ENCODE data around the gene PLPP1.

PLPP1 gene

DNA sequence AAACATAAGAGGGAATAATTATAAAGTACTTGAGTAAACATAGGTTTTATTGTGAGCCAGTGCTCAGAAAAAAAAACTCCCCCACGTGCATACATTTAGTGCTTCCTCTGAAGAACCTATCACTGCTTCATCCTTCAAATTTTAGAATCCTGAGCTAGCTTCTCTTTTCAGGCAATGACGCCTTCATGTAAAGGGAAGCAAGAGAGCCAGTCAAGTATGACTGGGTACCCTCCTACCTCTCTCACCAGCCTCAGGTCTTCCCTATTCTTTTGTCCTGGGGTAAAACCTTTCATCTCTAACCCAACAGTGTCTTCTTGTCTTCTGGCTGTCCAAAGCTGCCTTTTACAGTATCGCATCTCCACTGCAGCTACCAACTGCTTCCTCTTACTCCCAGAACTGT, 32.0 kb downstream of the PLPP1 start:
- DNase-seq, result no peak

DNA sequence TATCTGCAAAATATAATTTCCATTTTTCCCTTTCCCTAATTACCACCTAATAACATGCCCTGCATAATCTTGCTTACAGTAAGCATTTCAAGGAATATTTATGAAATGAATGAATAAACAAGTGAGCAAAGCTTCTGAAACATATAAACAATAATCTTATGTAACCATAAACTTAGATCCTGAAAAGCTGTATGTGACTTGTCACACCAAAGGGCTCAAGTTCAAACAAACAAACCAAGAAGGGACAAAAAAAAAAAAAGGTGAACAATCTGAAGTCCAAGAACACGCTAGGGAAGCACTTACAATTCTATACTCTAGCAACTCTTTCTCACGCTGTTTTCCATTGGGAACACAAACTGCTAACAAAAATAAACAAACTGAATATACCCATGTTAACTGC, 36.3 kb downstream of the PLPP1 start:
- no peak for DNase-seq

DNA sequence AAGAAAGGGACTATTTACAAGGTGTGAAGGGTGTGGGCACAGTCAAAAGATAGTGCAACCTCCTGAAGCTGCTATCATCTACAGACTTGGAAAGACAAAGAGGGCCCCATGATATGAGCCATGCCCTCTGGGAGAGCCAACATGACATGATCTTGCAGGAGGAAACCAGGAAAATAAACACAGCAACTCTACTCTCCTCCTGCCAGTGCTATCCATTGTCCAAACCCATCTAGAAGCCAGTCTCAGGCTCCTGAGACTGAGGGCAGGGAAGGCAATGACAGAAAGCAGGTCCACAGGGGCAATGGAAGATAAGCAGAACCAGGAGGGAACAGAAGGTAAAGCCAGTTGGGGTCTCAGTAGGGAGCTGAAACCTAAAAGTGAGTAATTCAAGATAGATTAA, 37.1 kb downstream of the PLPP1 start:
- no peak for DNase-seq

DNA sequence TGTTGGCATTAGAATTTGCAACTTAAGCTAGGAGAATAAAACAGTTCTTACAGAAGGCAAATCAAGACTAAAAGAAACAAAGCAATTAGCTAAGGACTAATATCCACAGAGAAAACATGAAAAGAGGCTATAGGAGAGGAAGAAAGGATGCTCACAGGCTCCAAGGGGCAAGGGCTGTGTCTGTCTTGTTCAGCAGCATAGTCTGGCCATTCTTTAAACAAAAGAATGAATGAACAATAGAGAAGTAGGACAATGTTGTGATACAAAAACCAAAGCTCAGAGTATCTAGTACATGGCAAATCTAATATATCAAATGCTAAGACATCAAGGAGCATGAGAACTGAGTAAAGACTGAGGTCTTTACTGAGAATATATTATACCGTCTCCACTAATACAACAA, 39.5 kb downstream of the PLPP1 start:
- no peak for DNase-seq

DNA sequence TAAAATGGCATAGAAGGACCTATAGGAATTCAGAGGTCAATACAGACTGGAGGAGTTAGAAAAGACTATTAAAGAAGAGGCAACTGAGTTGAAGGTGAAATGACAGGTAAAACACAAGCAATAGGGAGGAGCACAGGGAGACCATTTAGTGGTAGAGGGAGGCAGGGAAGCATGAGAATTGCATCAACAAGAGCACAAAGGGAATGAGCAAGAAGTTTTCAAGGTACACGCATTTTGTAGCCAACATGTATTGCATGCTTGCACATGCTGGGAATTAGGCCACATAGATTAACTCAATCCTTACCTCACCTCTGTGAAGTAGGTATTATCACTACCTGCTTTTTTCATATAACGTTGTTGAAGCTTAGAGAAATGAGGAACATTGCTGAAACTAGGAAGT, 42.3 kb downstream of the PLPP1 start:
- DNase-seq, result no peak

DNA sequence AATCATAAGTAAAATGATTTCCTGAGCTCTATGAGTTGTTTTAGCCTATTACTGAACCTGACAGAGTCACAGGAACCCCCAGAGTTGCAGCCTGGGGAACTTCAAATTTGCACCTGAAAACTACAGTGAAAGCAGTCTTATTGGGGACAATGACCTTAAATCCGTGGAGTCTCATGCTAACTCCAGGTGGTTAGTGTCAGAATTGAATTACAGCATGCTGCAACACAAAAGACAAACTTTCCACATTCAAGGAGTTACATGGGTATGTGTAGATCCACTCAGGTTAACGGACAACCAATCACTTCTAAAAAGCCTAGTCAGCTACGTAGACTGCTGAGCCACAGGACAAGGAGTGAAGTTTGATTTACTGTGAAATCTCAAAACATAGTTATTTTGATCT, 49.7 kb downstream of the PLPP1 start:
- DNase-seq, result no peak

DNA sequence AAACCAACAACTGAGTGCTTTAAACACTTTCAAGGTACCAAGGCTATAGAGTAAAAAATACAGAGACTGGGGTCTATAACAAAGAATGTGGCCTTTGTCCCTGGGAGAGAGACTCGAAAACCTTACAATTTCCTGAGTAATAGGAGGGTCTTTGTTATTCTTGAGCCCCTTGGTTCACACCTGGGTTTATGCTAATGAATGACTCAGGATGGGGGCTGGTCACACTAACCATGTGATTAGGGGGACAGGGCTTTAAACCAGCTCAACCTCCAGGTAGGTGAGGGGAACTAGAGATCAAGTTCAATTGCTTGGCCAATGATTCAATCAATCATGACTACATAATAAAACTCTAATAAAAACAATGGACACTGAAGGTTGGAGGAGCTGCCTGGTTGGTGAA, 50.2 kb downstream of the PLPP1 start:
- no peak for DNase-seq

DNA sequence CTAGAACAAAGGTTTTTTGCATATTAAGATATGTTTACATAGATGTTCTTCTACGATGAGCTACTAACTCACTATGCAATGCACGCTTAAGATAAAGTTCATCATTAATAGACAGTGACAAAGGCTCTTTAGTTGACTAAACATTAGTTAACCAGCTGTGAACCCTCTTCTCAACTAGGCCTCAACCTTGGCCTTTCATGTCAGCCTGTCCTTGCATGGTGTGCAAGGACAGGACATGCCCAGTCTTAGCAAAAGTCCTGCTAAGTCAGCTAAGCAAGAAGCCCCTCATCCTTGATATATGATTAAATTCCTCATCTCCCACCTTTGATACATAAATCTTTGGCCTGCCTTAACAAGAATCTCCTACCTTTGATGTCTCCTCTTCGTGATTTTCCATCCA, 50.9 kb downstream of the PLPP1 start:
- DNase-seq, result no peak

DNA sequence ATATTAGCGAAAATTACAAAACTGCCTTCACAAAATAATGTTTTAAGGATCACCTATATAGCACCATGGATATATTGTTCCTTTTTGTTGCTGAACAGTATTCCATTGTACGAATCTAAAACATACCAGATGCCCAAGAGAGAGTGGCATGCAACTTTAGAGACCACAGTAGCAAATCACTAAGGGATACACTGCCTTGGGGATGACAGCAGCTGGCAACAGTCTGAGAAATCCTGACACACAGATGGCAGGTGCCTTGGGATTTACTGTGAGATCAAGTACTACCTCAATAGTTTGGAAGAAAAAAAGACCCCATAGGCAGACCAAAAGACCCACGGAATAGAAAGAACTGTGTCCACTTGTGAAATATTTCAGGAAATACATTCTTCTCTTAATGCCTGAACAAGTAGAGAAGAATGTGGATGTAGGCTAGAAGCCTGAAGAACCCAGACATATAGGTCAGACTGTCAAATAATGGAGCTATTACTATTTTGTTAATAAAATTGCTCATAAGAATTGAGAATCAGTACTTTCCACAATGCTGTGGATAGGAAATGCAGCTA, 53.4 kb downstream of the PLPP1 start:
- DNase-seq, result peak; percentile 69

DNA sequence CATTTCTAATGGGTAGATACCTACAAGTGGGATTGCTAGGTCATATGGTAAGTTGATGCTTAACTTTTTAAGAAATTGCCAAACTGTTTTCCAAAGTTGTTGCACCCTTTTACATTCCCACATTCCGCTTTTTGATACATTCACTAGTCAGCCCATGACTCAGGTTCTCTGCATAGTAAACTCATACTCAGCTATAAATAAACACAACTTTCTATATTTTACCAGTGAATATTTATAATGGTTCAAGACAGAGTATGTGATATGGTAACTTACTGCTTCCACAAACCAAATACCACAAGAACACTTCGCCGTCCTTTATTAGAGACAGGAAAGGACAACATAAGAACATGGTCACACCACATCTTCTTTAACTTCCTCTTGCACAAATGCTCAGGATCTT, 54.0 kb downstream of the PLPP1 start:
- peak; percentile 56 for DNase-seq

DNA sequence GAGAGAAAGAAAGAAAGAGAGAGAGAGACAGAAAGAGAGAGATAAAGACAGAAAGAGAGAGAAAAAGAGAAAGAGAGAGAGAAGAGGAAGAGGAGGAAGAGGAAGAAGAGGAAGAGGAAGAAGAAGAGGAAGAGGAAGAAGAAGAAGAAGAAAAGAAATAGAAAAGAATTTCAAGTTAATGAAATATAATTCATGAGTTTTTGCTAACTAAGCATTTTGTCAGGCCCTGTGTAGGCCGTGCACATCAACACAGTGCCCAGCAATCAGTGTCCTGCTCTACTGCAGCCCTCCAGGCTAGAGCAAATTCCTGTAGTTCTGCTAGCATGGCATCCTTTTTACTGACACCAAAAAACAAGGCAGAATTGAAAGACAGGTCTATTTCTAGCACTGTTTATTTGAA, 62.1 kb downstream of the PLPP1 start:
- no peak for DNase-seq

DNA sequence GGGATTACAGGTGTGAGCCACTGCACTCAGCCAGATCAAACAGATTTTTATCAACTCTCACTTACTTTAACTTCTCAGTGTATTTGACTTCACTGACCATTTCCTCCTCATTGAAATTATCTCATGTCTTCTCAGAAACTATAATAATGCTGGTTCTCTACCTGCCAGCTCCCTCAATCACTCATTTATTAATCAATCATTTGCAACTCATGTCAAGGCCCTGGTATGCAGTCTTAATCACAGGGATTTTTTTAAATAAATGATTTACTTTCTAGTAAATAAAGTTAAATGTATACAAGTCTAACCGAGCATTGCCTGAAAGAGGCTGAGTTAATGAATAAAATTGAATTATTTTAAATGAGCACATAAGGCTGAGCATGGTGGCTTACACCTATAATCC, 63.3 kb downstream of the PLPP1 start:
- no peak for DNase-seq

DNA sequence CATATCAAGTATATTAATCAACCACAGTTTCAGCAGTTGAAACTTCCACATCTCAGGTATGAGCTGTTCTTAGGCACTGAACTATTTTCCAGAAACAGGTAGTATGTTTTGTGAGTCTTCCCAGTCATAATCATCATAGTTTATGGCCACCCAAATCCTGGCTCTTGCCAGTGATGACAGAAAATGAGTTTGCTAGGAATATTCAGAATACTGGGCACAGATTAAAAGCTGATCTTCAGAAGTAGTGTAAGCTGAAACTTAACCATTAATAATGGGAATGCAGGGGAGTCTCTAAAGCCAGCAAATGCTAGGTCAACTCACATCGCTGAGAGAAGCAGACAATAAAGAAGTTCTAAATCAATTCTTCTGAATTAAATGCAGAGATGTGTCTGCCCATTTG, 64.5 kb downstream of the PLPP1 start:
- no peak for DNase-seq

DNA sequence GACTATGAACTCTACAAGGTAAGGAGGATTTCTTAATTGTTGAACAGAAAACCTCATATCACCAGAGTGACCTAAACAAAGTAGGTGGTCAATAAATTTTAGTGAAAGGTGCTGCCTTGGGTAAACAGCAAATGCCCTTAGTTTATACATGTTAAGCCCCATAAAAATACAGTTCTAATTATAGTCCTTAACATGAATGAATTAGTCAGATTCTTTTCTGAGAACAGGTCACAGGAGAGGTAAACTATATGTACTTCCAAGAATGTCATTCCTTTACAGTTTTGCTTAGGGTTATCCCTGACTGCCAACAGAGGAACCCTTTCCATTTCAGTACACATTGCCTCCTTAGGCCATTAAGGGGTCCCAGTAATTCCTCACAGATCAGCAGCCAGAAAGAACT, 64.9 kb downstream of the PLPP1 start:
- no peak for DNase-seq

DNA sequence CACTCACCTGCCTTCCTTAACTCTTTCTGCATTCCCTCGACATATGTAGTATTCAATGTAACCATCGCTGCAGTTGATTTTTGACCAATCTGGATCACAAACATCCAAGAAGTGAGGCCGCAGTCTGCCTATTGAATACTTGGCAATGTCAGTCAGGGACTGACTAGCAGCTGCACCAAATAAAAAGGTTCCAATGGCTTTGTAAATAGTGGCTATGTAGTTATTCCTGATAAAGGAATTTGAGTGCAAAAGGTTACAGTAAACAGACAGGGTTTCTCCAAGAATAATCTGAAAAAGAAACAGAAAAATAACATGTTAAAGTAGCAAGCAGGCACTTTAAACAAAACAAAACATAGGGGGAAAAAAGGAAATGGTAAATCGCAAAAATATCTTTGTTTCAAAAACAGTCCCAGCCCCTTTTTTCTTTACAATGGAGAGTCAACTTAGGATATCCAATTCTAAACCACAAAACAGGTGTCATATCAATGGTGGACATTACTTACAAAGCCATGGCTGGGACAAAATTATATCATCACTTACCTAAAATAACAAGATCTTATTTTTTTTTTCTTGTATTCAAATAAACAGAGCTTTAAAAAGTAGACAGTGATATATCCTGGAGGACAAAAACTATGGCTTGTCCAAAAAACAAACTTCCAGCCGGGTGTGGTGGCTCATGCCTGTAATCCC, 66.8 kb downstream of the PLPP1 start:
- no peak for DNase-seq

DNA sequence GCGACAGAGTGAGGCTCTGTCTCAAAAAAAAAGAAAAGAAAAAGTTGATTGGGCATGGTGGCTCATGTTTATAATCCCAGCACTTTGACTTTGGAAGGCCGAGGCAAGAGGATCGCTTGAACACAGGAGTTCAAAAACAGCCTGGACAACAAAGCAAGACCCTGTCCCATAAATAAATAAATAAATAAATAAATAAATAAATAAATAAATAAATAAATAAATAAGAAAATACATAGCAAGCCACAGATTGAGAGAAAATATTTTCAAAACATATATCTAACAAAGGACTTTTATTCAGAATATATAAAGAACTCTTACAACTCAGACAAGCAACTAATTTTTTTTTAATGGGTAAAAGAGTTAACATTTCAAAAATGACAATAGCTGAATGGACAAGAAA, 71.2 kb downstream of the PLPP1 start:
- DNase-seq, result no peak

DNA sequence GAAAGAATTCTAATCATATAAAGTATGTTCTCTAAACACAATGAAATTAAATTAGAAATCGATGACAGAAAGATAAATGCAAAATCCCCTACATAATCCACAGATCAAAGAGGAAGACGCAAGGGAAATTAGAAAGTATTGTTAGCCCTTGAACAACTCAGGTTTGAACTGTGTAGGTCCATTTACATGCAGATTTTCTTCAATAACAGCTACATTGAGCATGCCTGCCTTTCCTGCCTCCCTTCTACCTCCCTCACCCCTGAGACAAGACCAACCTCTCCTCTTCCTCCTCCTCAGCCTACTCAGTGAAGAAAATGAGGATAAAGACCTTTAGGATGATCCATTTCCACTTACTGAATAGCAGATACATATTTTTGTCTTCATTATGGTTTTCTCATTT, 75.2 kb downstream of the PLPP1 start:
- no peak for DNase-seq

DNA sequence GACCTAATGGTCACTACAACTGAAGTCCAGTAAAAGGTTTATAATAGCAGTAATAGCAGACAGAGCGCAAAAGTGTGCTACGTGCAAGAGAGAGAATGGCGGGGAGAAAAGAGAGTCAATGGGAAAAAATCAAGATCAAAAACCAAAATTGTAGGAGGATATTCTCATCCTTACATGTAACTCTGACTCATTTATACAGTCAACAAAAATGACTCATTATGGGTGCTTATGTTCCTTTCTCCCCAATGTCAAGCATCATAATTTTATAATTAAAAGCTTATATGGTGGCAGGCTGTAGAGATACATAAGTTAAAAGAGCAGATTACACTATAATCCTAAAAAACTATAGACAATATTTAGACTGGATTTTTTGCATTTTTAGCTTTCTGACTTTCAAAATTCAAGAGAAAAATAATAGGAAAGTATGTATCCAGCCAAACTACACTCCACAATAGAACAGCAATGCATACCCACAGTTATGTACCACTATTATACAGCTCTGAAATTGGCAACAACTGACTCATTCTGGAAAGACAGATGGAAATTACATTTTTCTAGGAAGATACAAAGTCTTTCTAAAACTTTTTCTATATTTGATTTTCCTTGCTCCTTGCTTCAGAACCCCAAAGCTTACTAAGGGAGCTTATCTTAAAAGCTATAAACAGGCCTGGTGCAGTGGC, 78.4 kb downstream of the PLPP1 start:
- DNase-seq, result peak; percentile 56

DNA sequence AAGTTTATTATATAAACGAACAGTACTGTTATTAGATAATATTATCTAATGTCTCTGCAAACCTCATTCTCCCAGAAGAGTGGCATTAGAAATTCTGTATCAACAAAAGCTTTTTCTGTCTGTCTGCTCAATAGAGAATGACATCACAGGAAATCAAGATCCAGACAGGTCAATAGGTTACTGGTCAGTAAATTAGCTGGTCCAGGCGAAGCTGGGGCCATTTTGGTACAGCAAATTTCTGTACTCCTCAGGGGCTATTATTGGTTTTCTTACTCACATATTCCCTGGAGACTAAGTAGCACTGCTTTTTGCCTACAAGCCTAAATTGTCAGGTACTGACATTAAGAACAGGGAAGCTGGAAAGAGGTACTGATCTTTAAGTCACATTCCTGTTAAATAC, 80.5 kb downstream of the PLPP1 start:
- no peak for DNase-seq

DNA sequence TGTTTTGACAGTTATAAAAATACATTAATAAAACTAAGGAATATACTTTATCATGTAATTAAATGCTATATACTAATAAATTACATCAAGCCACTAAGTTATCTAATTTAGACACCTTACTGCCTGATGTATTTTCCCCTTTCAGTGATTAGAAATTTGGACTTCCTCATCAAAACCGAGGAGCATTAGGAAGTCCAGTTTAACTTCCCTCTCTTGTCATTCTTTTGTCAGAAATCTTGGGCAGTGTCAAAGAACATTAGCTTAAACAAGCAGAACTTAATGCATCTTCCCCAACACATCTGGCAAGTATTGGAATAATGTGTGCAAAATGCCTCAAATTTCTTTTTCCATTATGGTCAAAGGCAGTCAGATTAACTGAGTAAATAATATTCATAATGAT, 81.6 kb downstream of the PLPP1 start:
- no peak for DNase-seq

DNA sequence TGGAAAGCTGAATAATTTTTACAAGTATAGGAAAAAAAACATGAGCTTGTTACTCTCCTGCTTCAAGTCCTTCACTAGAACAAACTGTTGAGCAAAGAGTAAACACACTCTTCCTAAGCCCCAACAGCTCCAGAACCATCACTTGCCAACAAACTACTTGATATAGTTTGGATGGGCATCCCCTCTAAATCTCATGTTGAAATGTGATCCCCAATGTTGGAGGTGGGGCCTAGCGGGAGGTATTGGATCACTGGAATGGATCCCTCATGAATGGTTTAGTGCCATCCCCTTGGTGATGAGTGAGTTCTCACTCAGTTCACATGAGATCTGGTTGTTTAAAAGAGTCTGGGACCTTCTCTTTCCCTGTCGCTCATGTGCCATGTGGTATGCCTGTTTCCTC, 82.8 kb downstream of the PLPP1 start:
- no peak for DNase-seq

DNA sequence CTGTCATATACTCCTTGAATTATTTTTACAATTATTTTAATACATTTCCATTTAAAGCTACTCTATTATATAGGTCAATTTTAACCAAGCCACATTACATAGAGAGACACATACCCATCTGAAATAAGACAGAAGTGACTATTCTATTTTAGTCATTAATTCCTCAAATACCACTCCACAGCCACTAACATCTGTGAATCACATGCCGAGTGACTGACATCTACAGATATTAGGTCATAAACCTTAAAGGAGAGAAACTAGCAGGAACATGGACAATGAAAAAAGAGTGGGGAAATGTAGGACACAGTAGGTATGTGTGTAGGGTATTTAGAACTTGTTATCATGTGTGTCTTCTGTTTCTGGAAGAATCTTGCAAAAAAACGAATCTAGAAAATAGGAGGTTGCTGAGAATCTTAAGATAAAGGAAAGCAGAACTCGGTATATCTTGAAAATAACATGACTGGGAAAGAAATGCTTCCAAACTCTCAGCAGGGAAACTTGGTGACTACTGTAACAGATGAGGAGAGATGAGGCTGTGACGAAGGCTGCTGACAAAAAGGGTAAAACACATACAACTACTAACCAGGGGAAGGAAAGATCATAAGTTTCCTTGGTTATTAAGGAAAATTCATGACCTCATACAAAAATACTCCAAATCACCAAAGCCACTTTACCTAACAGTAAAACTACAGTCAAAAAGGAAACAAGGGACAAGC, 84.6 kb downstream of the PLPP1 start:
- peak; percentile 76 for DNase-seq

DNA sequence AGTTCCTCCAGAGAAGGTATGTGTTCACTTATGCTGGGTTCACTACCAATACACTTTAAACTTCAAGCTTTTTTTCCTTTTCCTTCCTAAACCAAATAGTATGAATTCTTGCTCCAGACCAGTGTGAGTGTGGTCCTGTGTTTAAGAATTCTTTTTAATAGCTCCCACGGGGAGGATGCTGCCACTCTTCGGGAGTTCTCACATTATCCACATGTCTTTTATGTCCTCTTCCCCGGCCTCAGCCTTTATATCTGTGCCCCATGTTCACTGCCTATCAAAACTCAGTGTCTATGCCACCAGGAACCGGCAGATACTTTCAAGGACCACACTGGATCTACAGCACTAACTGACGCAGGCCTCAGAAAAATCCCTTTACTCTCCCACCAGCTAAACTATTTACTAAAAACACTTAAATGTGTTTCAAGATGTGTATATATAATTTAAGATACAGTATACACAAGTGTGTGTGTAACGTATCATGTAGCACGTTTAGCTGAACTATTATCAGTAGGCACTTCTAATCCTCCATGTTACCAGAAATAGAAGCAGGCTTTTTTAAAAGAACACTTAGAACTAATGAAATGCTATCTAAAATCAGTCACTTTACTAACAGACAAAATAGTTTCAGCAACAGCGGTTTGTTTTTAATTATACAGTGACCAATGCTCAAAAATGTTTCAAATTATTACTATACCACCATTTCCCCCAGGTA, 88.0 kb downstream of the PLPP1 start:
- DNase-seq, result peak; percentile 23

All from fibroblast of skin of abdomen (primary cell).